GM12892 (cell line): ENCODE results near the gene ANXA3.

Source experiments
- POLR2A ChIP-seq: IDR thresholded peaks from 2 replicates; pipeline ENCODE4 v1.6.1; 2011; ENCODE audit warnings: low read depth, low read length, control low read depth
- TAF1 ChIP-seq: IDR thresholded peaks from 2 replicates; pipeline ENCODE4 v1.6.1; 2011; ENCODE audit warnings: low read depth, mild to moderate bottlenecking, control low read depth, low read length, borderline replicate concordance

- TF ChIP-seq POLR2A = no peak
- TF ChIP-seq TAF1 = no peak
These were observed 78.5 kb downstream of the ANXA3 start for GRCh38 chr4:78629991-78630541.
